GM21423 (cell line): ENCODE results near the gene MRPL30.
"Not testable (repeated sequence)": the region's sequence is repeated elsewhere in the genome, so short reads cannot be mapped to it uniquely, and the experiment has no call there.

ENCODE experiments used
- ATAC-seq: cut with Tn5 transposase; IDR thresholded peaks from one replicate; pipeline ENCODE4 v1.9.1; 2021; ENCODE audit warnings: mild to moderate bottlenecking, moderate library complexity; ENCODE audit not compliant: unreplicated experiment

Gene MRPL30

DNA sequence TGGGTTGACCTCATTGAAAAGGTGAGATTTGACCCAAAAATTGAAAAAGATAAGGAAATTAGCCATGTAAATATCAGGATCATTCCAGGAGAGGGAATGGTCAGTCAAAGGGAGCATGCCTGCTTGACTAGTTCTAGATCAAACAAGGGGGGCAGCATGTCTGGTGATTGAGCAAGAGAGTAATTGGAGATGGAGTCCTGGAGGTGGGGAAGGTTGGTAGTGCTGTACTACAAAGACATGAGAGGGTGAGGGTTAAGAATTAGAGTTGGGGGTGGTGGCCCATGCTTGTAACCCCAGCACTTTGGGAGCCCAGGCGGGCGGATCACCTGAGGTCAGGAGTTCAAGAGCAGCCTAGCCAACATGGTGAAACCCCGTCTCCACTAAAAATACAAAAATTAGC, 2.0 kb downstream of the MRPL30 start:
- ATAC-seq, result no peak

DNA sequence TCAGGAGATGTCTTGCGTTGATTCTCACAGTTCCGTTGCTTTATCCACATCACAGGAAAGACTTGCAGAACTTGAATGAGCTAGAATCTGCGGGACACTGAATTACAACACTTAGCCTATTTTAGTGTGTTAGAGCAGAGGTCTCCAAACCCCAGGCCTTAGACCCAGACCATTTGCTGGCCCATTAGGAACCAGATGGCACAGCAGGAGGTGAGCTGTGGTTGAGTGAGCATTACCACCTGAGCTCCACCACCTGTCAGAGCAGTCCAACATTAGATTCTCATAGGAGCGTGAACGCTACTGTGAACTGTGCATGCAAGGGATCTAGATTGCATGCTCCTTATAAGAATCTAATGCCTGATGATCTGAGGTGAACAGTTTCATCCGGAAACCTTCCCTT, 3.8 kb downstream of the MRPL30 start:
- ATAC-seq, result no peak

- ATAC-seq, result no peak
Measured at GRCh38 chr2:99187011-99187410, 6.0 kb downstream of the MRPL30 start.

DNA sequence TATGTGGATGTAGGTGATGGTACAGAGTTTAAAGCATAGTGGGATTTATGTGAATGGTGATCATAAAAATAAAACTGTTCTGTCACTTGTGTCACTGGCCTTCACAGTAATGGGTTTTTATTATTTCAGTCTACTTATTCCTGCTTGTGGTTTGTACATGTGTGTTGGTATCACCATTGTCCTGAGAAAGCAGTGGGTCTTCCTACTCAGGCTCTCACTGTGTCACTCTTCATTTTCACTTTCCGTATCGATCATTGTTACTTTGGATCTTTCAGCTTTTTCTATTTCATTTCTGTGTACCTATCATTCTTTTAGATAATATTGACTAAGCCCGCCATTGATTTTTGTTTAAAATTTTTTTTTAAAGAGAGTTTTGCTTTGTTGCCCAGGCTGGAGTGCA, 7.4 kb downstream of the MRPL30 start:
- ATAC-seq, result no peak

- no peak for ATAC-seq
Measured at GRCh38 chr2:99190548-99190947, 9.6 kb downstream of the MRPL30 start.

DNA sequence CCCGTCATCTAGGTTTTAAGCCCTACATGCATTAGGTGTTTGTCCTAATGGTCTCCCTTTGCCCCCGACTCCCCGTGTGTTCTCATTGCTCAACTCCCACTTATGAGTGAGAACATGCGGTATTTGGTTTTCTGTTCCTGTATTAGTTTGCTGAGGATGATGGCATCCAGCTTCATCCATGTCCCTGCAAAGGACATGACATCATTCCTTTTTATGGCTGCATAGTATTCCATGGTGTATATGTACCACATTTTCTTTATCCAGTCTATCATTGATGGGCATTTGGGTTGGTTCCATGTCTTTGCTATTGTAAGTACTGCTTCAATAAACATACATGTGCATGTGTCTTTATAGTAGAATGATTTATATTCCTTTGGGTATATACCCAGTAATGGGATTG, 11.4 kb downstream of the MRPL30 start:
- ATAC-seq, result not testable (repeated sequence)

- no peak for ATAC-seq
Measured at GRCh38 chr2:99198103-99198841, 17.3 kb downstream of the MRPL30 start.

- no peak for ATAC-seq
Measured at GRCh38 chr2:99200076-99200800, 19.3 kb downstream of the MRPL30 start.

- ATAC-seq, result no peak
Measured at GRCh38 chr2:99201959-99202678, 21.1 kb downstream of the MRPL30 start.

DNA sequence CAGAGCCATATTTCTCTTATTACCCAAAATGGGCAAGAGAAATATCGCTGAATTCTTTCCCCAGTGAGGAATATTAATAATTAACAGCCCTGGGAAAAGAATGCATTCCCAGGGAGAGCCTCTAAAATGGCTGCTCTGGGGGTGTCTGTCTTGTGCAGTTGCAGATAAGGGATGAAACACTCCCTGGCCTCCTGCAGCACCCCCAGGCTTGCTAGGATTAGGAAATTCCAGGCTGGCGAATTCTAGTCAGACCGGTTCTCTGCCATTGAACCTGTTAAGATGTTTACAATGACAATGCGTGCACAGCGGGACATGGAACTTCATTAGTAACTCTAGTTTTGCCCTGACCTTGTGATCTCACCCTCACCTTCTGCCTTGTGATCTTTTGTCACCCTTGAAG, 24.5 kb downstream of the MRPL30 start:
- ATAC-seq, result no peak

DNA sequence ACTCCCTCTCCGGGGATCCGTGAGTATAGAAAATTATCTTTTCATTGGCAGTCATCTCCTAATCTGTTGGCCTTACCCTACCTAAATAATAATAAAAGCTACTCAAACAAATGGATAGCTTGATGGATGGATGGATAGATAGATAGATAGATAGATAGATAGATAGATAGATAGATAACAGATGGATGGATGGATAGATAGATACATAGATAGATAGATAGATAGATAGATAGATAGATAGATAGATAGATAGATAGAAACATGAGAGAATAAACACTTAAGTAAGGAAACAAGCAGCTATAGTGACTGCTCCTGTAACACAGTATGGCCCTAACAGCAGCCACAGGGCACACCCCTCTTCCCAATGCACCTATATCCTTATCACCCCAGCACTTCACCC, 35.1 kb downstream of the MRPL30 start:
- ATAC-seq, result no peak

GRCh38 chr2:99217929-99218501, 37.0 kb downstream of the MRPL30 start:
- ATAC-seq, result no peak

DNA sequence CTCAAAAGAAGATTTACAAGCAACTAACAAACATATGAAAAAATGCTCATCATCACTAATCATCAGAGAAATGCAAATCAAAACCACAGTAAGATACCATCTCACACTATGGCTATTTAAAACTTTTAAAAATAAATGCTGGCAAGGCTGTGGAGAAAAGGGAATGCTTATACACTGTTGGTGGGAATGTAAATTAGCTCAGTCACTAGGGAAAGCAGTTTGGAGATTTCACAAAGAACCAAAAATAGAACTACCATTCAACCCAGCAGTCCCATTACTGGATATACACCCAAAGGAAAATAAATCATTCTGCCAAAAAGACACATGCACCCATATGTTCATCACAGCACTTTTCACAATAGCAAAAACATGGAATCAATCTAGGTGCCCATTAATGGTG, 52.2 kb downstream of the MRPL30 start:
- not testable (repeated sequence) for ATAC-seq

DNA sequence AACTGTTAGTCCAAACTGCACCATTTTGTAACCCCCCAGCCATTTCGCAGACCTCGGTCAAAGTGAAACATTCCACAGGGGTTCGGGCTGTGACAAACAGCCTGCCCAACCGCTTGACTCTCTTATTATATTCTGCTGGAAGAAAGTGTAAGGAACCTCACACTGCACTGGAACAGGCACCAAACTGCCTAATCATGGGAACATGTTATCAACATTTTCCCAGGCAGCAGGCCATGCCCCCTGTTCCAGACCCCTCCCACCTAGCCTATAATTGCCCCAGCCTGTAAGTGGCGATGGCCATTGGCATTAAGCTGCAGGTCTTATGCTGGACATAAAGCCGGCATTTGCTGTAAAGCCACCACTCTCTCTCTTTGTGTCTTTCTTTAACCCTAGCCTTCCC, 57.6 kb downstream of the MRPL30 start:
- ATAC-seq, result no peak

- no peak for ATAC-seq
Measured at GRCh38 chr2:99240431-99240830, 59.4 kb downstream of the MRPL30 start.

DNA sequence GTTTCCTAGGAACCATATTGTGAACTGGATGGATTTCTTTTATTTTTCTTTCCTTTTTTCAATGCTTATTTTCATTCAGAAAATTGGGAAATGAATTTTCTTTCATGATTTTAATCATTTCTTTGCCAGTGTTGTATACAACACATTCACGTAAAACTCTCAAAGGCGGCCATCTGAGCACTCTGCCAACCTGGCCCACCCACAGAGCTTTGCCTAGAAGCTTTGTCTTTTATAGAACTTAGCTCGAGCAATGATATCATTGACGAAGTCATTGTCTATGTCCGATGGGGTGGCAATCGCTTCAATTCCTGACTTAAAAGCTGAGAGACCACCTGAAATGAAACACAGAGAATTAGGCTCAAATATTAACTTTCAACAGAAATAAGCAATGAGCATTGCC, 61.2 kb downstream of the MRPL30 start:
- ATAC-seq, result no peak
